PC-9 (cell line): ENCODE data around the gene CTLA4. TPM values are rescaled to one million over a fixed set of nuclear protein-coding genes. Genes with fewer than 3 reads are reported as not detected.

Source experiments
- BruUV-seq: library from RNA; stranded (reverse); fragments of 400-500 nt; replicated peaks from 2 replicates; lab custom pipeline; 2021; lab: Mats Ljungman, UMichigan
- CTCF ChIA-PET: fragments of 300-600 bp; sonication (Branson Sonifier 250); formaldehyde crosslinking; loops from one replicate; lab custom pipeline; 2022; ENCODE audit warnings: antibody characterized with exemption; lab: Charles Lee
- POLR2A ChIA-PET: fragments of 300-600 bp; sonication (Branson Sonifier 250); formaldehyde crosslinking; loops from one replicate; lab custom pipeline; 2022; ENCODE audit warnings: antibody characterized with exemption; ENCODE audit not compliant: unreplicated experiment; lab: Charles Lee
- DNase-seq, 2 experiments: peaks; one replicate each; pipeline versions ENCODE4 v3.0.0 to v3.0.0-alpha.2; 2015 to 2022; ENCODE audit warnings: mixed read lengths in 1 of 2
- H2AFZ ChIP-seq: fragments of 200-600 bp; sonication (generic); 2 replicates; pipeline ENCODE4 v1.8.1; 2017; ENCODE audit warnings: antibody characterized with exemption
- H3F3A ChIP-seq: fragments of 200-600 bp; sonication (generic); 2 replicates; pipeline ENCODE4 v1.8.1; 2017; ENCODE audit warnings: antibody characterized with exemption, mild to moderate bottlenecking, low read depth; ENCODE audit not compliant: insufficient read depth
- H3K27ac ChIP-seq: fragments of 200-600 bp; sonication (generic); 2 replicates; pipeline ENCODE4 v1.6.1; 2016; ENCODE audit warnings: mixed run types
- H3K27me3 ChIP-seq: fragments of 200-600 bp; sonication (generic); 2 replicates; pipeline ENCODE4 v1.6.1; 2016; ENCODE audit warnings: low read depth, mixed run types; ENCODE audit not compliant: insufficient read depth
- H3K36me3 ChIP-seq: fragments of 200-600 bp; sonication (generic); 2 replicates; pipeline ENCODE4 v1.6.1; 2016; ENCODE audit warnings: low read depth, mixed run types
- H3K4me1 ChIP-seq: fragments of 200-600 bp; sonication (generic); replicated peaks from 2 replicates; pipeline ENCODE4 v1.6.1; 2016; ENCODE audit warnings: mixed run types; ENCODE audit not compliant: insufficient read depth
- H3K4me2 ChIP-seq: fragments of 200-600 bp; sonication (generic); 2 replicates; pipeline ENCODE4 v1.6.1; 2017; ENCODE audit warnings: mixed run types
- H3K4me3 ChIP-seq: fragments of 200-600 bp; sonication (generic); 2 replicates; pipeline ENCODE4 v1.6.1; 2016; ENCODE audit warnings: mixed run types
- H3K79me2 ChIP-seq: fragments of 200-600 bp; sonication (generic); 2 replicates; pipeline ENCODE4 v1.6.1; 2017; ENCODE audit warnings: low read depth, mixed run types
- H3K9me2 ChIP-seq: fragments of 200-600 bp; sonication (generic); 2 replicates; pipeline ENCODE4 v1.8.1; 2017; ENCODE audit warnings: mild to moderate bottlenecking; ENCODE audit not compliant: insufficient read depth
- H3K9me3 ChIP-seq: fragments of 200-600 bp; sonication (generic); 2 replicates; pipeline ENCODE4 v1.8.1; 2016; ENCODE audit warnings: low read depth; ENCODE audit not compliant: insufficient read depth
- H4K20me1 ChIP-seq: fragments of 200-600 bp; sonication (generic); 2 replicates; pipeline ENCODE4 v1.8.1; 2017; ENCODE audit not compliant: insufficient read depth
- EZH2 ChIP-seq: fragments of 200-600 bp; sonication (generic); IDR thresholded peaks from 2 replicates; pipeline ENCODE4 v1.8.0; 2017; ENCODE audit warnings: antibody characterized with exemption, low read depth
- intact Hi-C: fragments of 100-400 bp; cut with micrococcal nuclease; formaldehyde crosslinking; loops from one replicate; pipeline ENCODE4 v1.10.0; 2022; ENCODE audit not compliant: unreplicated experiment
- total RNA-seq: library from RNA; stranded (reverse); gene quantifications from 2 replicates; pipeline ENCODE4 v1.2.3, GENCODE V29; 2021
- TF ChIP-seq, protein P1 (sequence below): fragments of 200-600 bp; sonication (generic); conservative IDR thresholded peaks from 2 replicates; pipeline ENCODE4 v1.6.1; 2017; ENCODE audit warnings: mixed run types, antibody characterized with exemption, mild to moderate bottlenecking, moderate library complexity

Gene CTLA4
- total RNA-seq, 1 experiment from 2014 or later: not detected

DNA sequence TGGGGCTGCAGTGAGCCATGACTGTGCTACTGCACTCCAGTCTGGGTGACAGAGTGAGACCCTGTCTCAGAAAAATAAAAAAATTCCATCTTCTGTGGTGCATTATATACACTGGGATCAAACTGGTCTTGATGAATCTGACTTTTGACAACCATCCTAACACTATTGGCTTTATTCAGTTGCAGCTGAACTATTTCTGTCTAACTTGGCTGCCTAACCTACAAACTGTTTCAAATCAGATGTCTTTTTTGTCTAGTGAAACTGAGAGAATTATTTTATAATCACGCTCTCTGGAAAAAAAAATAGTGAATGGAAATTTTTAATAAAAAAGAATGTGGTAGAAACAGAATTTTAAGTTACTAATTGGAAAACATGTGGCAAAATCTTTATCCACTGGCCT is 15.0 kb downstream of the CTLA4 start:
- H3K9me2 ChIP-seq: no peaks in the 10 kb centered on the region
- H3K36me3 ChIP-seq: no peaks in the 10 kb centered on the region
- H3K27me3 ChIP-seq: no peaks in the 10 kb centered on the region
- H3K4me1 ChIP-seq: no peaks in the 10 kb centered on the region
- H3K4me3 ChIP-seq: no peak overlapping the region
- no peak overlapping the region for H2AFZ ChIP-seq
- no peaks in the 10 kb centered on the region for H3F3A ChIP-seq
- H3K9me3 ChIP-seq: no peaks in the 10 kb centered on the region
- BruUV-seq: no TSS peak
- H4K20me1 ChIP-seq: no peaks in the 10 kb centered on the region
- ChIA-PET CTCF (no interaction called here), POLR2A (no interaction called here)
- no peak for DNase-seq
- intact Hi-C loops: no loop called here
- no peaks in the 10 kb centered on the region for H3K79me2 ChIP-seq
- H3K27ac ChIP-seq: no peak overlapping the region
- TF ChIP-seq, protein P1, sequence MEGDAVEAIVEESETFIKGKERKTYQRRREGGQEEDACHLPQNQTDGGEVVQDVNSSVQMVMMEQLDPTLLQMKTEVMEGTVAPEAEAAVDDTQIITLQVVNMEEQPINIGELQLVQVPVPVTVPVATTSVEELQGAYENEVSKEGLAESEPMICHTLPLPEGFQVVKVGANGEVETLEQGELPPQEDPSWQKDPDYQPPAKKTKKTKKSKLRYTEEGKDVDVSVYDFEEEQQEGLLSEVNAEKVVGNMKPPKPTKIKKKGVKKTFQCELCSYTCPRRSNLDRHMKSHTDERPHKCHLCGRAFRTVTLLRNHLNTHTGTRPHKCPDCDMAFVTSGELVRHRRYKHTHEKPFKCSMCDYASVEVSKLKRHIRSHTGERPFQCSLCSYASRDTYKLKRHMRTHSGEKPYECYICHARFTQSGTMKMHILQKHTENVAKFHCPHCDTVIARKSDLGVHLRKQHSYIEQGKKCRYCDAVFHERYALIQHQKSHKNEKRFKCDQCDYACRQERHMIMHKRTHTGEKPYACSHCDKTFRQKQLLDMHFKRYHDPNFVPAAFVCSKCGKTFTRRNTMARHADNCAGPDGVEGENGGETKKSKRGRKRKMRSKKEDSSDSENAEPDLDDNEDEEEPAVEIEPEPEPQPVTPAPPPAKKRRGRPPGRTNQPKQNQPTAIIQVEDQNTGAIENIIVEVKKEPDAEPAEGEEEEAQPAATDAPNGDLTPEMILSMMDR: no peak
- TF ChIP-seq EZH2: no peak
- H3K4me2 ChIP-seq: no peak overlapping the region

DNA sequence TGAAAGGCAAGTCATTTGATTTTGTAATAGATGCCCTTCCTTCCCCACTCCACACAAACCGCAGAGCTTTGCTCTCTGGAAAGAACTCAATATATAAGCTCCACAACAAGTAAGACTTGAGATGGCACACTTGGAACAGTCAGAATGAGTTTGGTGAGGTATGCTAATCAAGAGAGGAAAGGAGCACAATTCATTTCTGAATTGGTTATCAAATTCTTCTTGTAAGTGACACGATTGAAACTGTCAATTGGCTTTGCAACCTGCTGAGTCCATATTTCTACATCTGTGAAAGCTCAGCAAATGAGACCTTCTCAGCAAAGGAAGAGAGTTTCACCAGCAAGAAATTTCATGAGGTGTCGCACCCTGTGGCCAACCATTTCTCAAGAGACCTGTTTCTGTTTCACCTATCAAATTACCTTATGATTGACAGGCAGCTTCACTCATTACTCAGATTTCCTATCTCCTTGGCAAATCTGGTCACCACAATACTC is 19.1 kb downstream of the CTLA4 start:
- Histone ChIP-seq H4K20me1 (no peaks in the 10 kb centered on the region), H3K27me3 (no peaks in the 10 kb centered on the region), H3F3A (no peaks in the 10 kb centered on the region), H3K4me2 (no peak overlapping the region), H3K9me2 (no peaks in the 10 kb centered on the region), H3K4me3 (no peak overlapping the region), H3K4me1 (no peaks in the 10 kb centered on the region), H3K9me3 (no peaks in the 10 kb centered on the region), H3K36me3 (no peaks in the 10 kb centered on the region), H3K79me2 (no peaks in the 10 kb centered on the region), H2AFZ (no peak overlapping the region), H3K27ac (no peak overlapping the region)
- intact Hi-C loops: no loop called here
- no peak for DNase-seq
- TF ChIP-seq, protein P1: no peak
- no peak for TF ChIP-seq EZH2
- ChIA-PET POLR2A (interaction anchor here (0.7 kb wide), 1 partner anchor 1066 kb away, joined by 3 read pairs; no protein-coding TSS in a partner anchor), CTCF (no interaction called here)
- no TSS peak for BruUV-seq

DNA sequence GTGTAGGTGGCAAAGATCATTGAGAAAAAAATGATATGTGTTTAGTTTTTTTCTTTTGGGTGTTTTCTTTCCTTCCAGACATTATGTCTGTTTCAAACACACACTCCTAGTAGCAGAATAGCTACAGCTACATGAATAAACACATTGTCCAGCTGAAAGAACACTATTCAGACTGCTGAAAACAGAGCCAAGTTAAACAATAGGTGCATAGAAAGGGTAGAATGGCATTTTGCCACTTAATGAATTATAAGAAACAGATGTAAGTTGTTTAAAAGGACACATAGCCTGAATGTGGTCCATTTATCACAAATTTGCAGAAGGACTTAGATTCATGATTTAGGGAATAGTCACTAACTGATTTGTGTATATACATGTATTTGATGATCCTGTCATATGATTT is 20.1 kb downstream of the CTLA4 start:
- ChIA-PET POLR2A (no interaction called here), CTCF (no interaction called here)
- Histone ChIP-seq H3K4me3 (no peak overlapping the region), H3K9me3 (no peaks in the 10 kb centered on the region), H3F3A (no peaks in the 10 kb centered on the region), H3K9me2 (no peaks in the 10 kb centered on the region), H3K27ac (no peak overlapping the region), H4K20me1 (no peaks in the 10 kb centered on the region), H2AFZ (no peak overlapping the region), H3K4me1 (no peaks in the 10 kb centered on the region), H3K27me3 (no peaks in the 10 kb centered on the region), H3K4me2 (no peak overlapping the region), H3K36me3 (no peaks in the 10 kb centered on the region), H3K79me2 (no peaks in the 10 kb centered on the region)
- no peak for DNase-seq
- no peak for TF ChIP-seq EZH2
- TF ChIP-seq, protein P1: no peak
- BruUV-seq: no TSS peak
- intact Hi-C loops: no loop called here
